Tibial nerve (tissue), 4 donors: ENCODE data around the gene IL1RAPL2. TPM values are rescaled to one million over a fixed set of nuclear protein-coding genes. Genes with fewer than 3 reads are reported as not detected.

Experiments
- DNase-seq, 2 donors: peaks; one replicate each; pipeline ENCODE4 v3.0.0-alpha.2; 2019; ENCODE audit warnings: low spot score in 2 of 2
- H3K27ac ChIP-seq, 4 donors: fragments of 200-600 bp; sonication (generic) in 3 of 4; one replicate each; pipeline ENCODE4 v1.5.1; 2017 to 2019; ENCODE audit warnings: mild to moderate bottlenecking in 1 of 4
- H3K27me3 ChIP-seq, 2 donors: fragments of 200-600 bp; sonication (generic) in 1 of 2; one replicate each; pipeline versions ENCODE4 v1.5.1 to v1.6.0; 2017 to 2019
- H3K36me3 ChIP-seq, 3 donors: fragments of 200-600 bp; sonication (generic); one replicate each; pipeline ENCODE4 v1.5.1; 2018 to 2019
- H3K4me1 ChIP-seq, 4 donors: fragments of 200-600 bp; sonication (generic) in 3 of 4; one replicate each; pipeline ENCODE4 v1.5.1; 2017 to 2019
- H3K4me3 ChIP-seq, 4 donors: fragments of 200-600 bp; sonication (generic) in 3 of 4; one replicate each; pipeline ENCODE4 v1.5.1; 2017 to 2019; ENCODE audit warnings: mild to moderate bottlenecking in 1 of 4, moderate library complexity in 1 of 4
- H3K9me3 ChIP-seq, 4 donors: fragments of 200-600 bp; sonication (generic) in 3 of 4; one replicate each; pipeline ENCODE4 v1.5.1; 2017 to 2019
- CTCF ChIP-seq, 5 experiments: fragments of 200-600 bp in 3 of 5; fragments of 450-650 bp in 2 of 5; sonication (generic) in 3 of 5; IDR thresholded peaks; one replicate each; pipeline ENCODE4 v1.5.1; 2016 to 2019; ENCODE audit warnings: antibody characterized with exemption in 5 of 5, mild to moderate bottlenecking in 3 of 5, moderate library complexity in 2 of 5
- EP300 ChIP-seq, 2 donors: sonication (generic); formaldehyde crosslinking; IDR thresholded peaks; one replicate each; pipeline ENCODE4 v1.6.1; 2017; ENCODE audit warnings: antibody characterized with exemption in 2 of 2, mild to moderate bottlenecking in 1 of 2
- POLR2A ChIP-seq, 2 donors: fragments of 450-650 bp; IDR thresholded peaks; one replicate each; pipeline ENCODE4 v1.6.1; 2017; ENCODE audit warnings: antibody characterized with exemption in 2 of 2, mild to moderate bottlenecking in 2 of 2, moderate library complexity in 2 of 2
- WGBS, 2 donors: methylation state at CpG; one replicate each; pipeline ENCODE4 v1.1.5; 2018; 5-methylcytosine and 5-hydroxymethylcytosine counted together
- total RNA-seq, 4 donors: library from RNA; depleted of rRNA; stranded (reverse); fragments of >200 nt; gene quantifications; one replicate each; pipeline ENCODE4 v1.1.0, GENCODE V29; 2016

IL1RAPL2 gene
- total RNA-seq, 4 donors from 2014 or later, result not detected

- Histone ChIP-seq H3K27ac (no peak overlapping the region), H3K27me3 (peaks cover 0 to 14% of the 10 kb centered on the region in 2 donors), H3K4me1 (no peaks in the 10 kb centered on the region), H3K9me3 (no peaks in the 10 kb centered on the region), H3K36me3 (no peaks in the 10 kb centered on the region), H3K4me3 (no peak overlapping the region)
- TF ChIP-seq POLR2A (IDR thresholded peaks at IDR 0.05) (no peak), EP300 (IDR thresholded peaks at IDR 0.05) (no peak), CTCF (IDR thresholded peaks at IDR 0.05) (no peak)
- no peak for DNase-seq
- WGBS, 2 donors, result 59 to 83% methylated on average over 2 of the region's 2 CpGs
Observed at GRCh38 chrX:105697984-105698781, 1132.2 kb downstream of the IL1RAPL2 start.

GRCh38 chrX:105700331-105700730 lies 1134.3 kb downstream of the IL1RAPL2 start:
- TF ChIP-seq CTCF (IDR thresholded peaks at IDR 0.05) (no peak), EP300 (IDR thresholded peaks at IDR 0.05) (no peak), POLR2A (IDR thresholded peaks at IDR 0.05) (no peak)
- no peak for DNase-seq
- Histone ChIP-seq H3K27me3 (peaks cover 0 to 12% of the 10 kb centered on the region in 2 donors), H3K27ac (no peak overlapping the region), H3K4me1 (no peaks in the 10 kb centered on the region), H3K9me3 (no peaks in the 10 kb centered on the region), H3K4me3 (no peak overlapping the region), H3K36me3 (no peaks in the 10 kb centered on the region)
- WGBS, 2 donors, result 54 to 61% methylated on average over 1 of the region's 1 CpG

- Histone ChIP-seq H3K36me3 (no peaks in the 10 kb centered on the region), H3K9me3 (no peaks in the 10 kb centered on the region), H3K27ac (no peak overlapping the region), H3K27me3 (peaks cover 0 to 6% of the 10 kb centered on the region in 2 donors), H3K4me1 (no peaks in the 10 kb centered on the region), H3K4me3 (no peak overlapping the region)
- 65 to 85% methylated on average over 3 of the region's 3 CpGs for WGBS, 2 donors
- no peak for DNase-seq
- no peak for TF ChIP-seq CTCF (IDR thresholded peaks at IDR 0.05)
- TF ChIP-seq EP300 (IDR thresholded peaks at IDR 0.05), result no peak
- no peak for TF ChIP-seq POLR2A (IDR thresholded peaks at IDR 0.05)
Observed at GRCh38 chrX:105701310-105702052, 1135.5 kb downstream of the IL1RAPL2 start.

GRCh38 chrX:105703876-105704275 lies 1137.9 kb downstream of the IL1RAPL2 start:
- Histone ChIP-seq H3K9me3 (no peaks in the 10 kb centered on the region), H3K27ac (no peak overlapping the region), H3K4me3 (no peak overlapping the region), H3K27me3 (peaks cover 0 to 13% of the 10 kb centered on the region in 2 donors), H3K4me1 (no peaks in the 10 kb centered on the region), H3K36me3 (no peaks in the 10 kb centered on the region)
- WGBS, 2 donors, result 61 to 73% methylated on average over 2 of the region's 2 CpGs
- TF ChIP-seq POLR2A (IDR thresholded peaks at IDR 0.05) (no peak), EP300 (IDR thresholded peaks at IDR 0.05) (no peak), CTCF (IDR thresholded peaks at IDR 0.05) (no peak)
- DNase-seq, result no peak

GRCh38 chrX:105706041-105706440 lies 1140.0 kb downstream of the IL1RAPL2 start:
- peaks cover 0 to 6% of the 10 kb centered on the region in 2 donors for H3K27me3 ChIP-seq
- DNase-seq, result no peak
- H3K4me3 ChIP-seq, result no peak overlapping the region
- no peaks in the 10 kb centered on the region for H3K9me3 ChIP-seq
- 93 to 100% methylated on average over 1 of the region's 1 CpG for WGBS, 2 donors
- H3K4me1 ChIP-seq, result no peaks in the 10 kb centered on the region
- no peaks in the 10 kb centered on the region for H3K36me3 ChIP-seq
- no peak overlapping the region for H3K27ac ChIP-seq
- no peak for TF ChIP-seq POLR2A (IDR thresholded peaks at IDR 0.05)
- no peak for TF ChIP-seq EP300 (IDR thresholded peaks at IDR 0.05)
- no peak for TF ChIP-seq CTCF (IDR thresholded peaks at IDR 0.05)
